ENCODE results near the gene B4GALNT1. TPM values are rescaled to one million over a fixed set of nuclear protein-coding genes. Genes with fewer than 3 reads are reported as not detected.
A peak's percentile ranks its signal among the peaks of the same experiment; 100 is the strongest.
"Not testable (repeated sequence)": the region's sequence is repeated elsewhere in the genome, so short reads cannot be mapped to it uniquely, and the experiment has no call there.

Gene B4GALNT1
- total RNA-seq, 2 experiments from 2014 or later, result 2.4 to 8.2 TPM

DNA sequence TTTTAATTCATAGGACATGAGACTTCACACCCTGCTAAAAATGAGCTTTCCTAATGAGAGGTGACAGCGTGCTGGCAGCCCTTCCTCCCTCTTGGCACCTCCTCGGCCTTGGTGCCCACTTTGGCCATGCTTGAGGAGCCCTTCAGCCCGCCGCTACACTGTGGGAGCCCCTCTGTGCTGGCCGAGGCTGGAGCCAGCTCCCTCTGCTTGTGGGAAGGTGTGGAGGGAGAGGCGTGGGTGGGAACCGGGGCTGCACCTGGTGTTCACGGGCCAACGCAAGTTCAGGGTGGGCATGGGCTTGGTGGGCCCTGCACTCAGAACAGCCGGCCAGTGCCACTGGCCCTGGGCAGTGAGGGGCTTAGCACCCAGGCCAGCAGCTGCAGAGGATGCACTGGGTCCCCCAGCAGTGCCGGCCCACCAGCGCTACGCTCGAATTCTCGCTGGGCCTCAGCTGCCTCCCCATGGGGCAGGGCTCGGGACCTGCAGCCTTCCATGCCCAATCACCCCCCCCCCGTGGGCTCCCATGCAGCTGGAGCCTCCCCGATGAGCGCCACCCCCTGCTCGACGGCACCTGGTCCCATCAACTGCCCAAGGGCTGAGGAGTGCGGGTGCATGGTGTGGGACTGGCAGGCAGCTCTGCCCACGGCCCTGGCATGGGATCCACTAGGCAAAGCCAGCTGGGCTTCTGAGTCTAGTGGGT is 22.7 kb upstream of the B4GALNT1 start:
- Mint-ChIP-seq H3K27ac (no peak overlapping the region), H3K36me3 (peaks cover 3% of the 10 kb centered on the region), H3K4me1 (no peaks in the 10 kb centered on the region), H3K9me3 (ENCODE audit: low read depth) (peaks cover 4% of the 10 kb centered on the region), H3K4me3 (no peak overlapping the region), H3K27me3 (peaks cover 5% of the 10 kb centered on the region)
- CTCF ChIA-PET, result interaction anchor here (1.0 kb wide), 1 partner anchor 22 kb away, joined by 3 read pairs; no protein-coding TSS in a partner anchor
- DNase-seq (no peak), ATAC-seq (no peak)

DNA sequence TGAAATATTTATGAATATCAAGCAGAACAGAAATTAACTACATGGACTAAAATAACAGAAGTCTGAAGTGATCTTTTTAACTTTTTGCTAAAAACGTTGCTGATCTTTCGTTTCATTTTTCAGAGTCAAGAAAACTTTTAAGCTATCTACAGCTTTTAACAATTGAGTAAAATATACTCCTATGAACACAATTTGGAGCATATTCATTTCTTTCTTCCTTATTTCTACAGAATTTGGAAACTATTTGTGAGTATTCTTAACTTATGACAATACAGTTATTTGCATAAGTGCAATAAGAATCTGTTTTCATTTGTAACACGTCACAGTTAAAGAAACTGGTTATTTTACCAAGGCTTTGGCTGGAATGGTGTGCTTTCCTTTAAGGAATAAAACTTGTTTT is 21.0 kb upstream of the B4GALNT1 start:
- CTCF ChIA-PET, result no interaction called here
- H3K27ac Mint-ChIP-seq, result no peak overlapping the region
- ATAC-seq (no peak), DNase-seq (no peak)
- no peak overlapping the region for H3K4me3 Mint-ChIP-seq
- peaks cover 3% of the 10 kb centered on the region for H3K36me3 Mint-ChIP-seq
- H3K4me1 Mint-ChIP-seq, result no peaks in the 10 kb centered on the region
- H3K9me3 Mint-ChIP-seq (ENCODE audit: low read depth), result peaks cover 4% of the 10 kb centered on the region
- H3K27me3 Mint-ChIP-seq, result peaks cover 5% of the 10 kb centered on the region

DNA sequence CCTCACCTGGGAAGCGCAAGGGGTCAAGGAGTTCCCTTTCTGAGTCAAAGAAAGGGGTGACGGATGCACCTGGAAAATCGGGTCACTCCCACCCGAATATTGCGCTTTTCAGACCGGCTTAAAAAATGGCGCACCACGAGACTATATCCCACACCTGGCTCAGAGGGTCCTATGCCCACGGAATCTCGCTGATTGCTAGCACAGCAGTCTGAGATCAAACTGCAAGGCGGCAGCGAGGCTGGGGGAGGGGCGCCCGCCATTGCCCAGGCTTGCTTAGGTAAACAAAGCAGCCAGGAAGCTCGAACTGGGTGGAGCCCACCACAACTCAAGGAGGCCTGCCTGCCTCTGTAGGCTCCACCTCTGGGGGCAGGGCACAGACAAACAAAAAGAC is 13.7 kb upstream of the B4GALNT1 start:
- H3K36me3 Mint-ChIP-seq; CTCF ChIA-PET; H3K4me1 Mint-ChIP-seq; H3K27ac Mint-ChIP-seq; ATAC-seq; H3K27me3 Mint-ChIP-seq; H3K4me3 Mint-ChIP-seq; DNase-seq; H3K9me3 Mint-ChIP-seq (ENCODE audit: low read depth): not testable (repeated sequence)

DNA sequence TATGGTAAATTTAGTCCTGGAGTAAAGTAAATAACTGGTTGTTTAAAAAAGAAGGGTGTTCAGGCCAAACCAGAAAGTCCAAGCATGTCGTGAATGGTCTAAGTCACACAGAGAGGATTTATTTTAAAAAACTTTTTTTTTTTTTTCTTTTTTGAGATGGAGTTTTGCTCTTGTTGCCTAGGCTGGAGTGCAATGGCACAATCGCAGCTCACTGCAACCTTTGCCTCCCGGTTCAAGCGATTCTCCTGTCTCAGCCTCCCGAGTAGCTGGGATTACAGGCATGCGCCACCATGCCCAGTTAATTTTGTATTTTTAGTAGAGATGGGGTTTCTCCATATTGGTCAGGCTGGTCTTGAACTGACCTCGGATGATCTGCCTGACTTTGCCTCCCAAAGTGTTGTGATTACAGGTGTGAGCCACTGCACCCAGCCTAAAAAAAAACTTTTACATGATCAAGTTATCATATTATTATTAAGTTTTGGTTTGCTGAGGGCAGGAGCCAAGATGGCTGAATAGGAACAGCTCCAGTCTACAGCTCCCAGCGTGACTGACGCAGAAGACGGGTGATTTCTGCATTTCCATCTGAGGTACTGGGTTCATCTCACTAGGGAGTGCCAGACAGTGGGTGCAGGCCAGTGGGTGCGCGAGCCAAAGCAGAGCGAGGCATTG is 13.1 kb upstream of the B4GALNT1 start:
- H3K27me3 Mint-ChIP-seq; ATAC-seq; H3K36me3 Mint-ChIP-seq; H3K4me1 Mint-ChIP-seq; H3K27ac Mint-ChIP-seq; H3K9me3 Mint-ChIP-seq (ENCODE audit: low read depth); DNase-seq; H3K4me3 Mint-ChIP-seq: not testable (repeated sequence)
- CTCF ChIA-PET, result interaction anchor here (0.7 to 2.1 kb wide), 3 partner anchors 13 to 99 kb away, joined by 3 to 8 read pairs (median 3); partner anchors contain the start of genes B4GALNT1 and DCTN2

DNA sequence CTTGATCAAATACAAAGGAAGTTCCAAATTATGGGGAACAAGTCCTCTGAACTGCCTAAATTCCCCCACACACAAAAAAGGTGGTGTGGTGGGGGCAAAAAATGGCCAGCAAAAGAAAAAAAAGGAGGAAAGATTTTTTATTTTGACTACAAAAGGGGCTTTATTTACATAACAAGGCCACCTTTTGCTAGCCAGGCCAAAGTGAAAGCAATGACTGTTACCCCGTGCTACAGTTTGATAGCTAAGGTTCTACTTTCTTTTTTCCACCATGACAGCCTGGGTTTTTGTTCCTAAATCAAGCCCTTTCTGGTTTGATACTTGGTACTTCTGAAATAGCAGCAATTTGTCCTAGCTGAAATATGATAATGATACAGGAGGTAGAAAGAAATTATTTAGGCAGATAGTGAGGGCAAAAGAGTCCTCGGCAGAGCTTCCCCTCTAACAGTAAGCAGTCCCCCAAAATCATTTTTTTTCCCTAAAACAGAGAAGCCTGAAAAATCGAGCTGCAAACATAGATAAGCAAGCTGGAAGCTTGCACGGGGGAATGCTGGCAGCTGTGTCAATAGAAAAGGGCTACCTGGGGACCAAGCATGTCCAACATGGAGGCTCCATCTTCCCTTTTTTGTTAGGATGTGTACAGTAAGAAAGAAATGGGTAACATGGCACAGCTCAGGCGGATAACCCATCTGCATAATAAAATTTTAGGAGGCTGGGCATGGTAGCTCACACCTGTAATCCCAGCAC is 8.9 kb upstream of the B4GALNT1 start:
- Mint-ChIP-seq H3K9me3 (ENCODE audit: low read depth) (peaks cover 4% of the 10 kb centered on the region), H3K4me3 (no peak overlapping the region), H3K27me3 (peaks cover 27% of the 10 kb centered on the region), H3K36me3 (peaks cover 6% of the 10 kb centered on the region), H3K27ac (no peak overlapping the region), H3K4me1 (no peaks in the 10 kb centered on the region)
- no peak for DNase-seq
- no peak for ATAC-seq
- CTCF ChIA-PET, result interaction anchor here (0.8 to 1.4 kb wide), 6 partner anchors 9 to 100 kb away, joined by 3 to 8 read pairs (median 3); partner anchors contain the start of gene B4GALNT1

DNA sequence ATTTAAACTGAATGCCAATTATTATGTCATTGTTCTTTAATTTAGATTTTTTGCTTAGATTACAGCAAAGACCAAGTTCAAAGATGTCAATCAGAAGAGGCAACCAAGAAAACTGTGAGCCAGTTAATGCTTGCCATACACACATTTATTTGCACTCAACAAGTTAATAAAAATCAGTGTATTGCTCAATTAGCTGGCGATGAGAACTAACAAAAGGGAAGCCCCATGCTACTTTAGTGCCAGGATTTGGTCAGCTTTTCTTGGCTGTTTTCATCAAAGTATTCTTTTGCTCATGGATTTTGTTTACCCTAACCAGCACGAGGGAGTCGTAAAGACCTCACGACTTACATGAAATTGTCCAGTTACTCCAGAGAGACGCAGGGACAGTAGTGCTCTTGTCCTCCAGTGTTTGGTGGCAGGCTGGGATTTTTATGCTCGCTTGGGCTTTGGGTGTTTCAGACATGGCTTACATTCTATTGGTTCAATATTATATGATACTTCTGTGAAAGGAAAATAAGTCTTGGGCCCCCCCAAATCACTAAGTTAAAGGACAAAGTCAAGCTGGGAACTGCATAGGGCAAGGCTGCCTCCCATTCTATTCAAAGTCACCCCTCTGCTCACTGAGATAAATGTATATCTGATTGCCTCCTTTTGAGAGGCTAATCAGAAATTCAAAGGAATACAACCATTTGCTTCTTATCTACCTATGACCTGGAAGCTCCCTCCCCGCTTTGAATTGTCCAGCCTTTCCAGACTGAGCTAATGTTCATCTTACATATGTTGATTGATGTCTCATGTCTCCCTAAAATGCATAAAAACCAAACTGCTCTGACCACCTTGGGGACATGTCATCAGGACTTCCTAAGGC is 7.4 kb upstream of the B4GALNT1 start:
- ATAC-seq (no peak), DNase-seq (no peak)
- CTCF ChIA-PET, result interaction anchor here (1.2 to 1.4 kb wide), 3 partner anchors 10 to 57 kb away, joined by 3 to 5 read pairs (median 3); no protein-coding TSS in a partner anchor
- H3K27ac Mint-ChIP-seq, result no peak overlapping the region
- H3K4me3 Mint-ChIP-seq, result no peak overlapping the region
- peaks cover 29% of the 10 kb centered on the region for H3K27me3 Mint-ChIP-seq
- peaks cover 4% of the 10 kb centered on the region for H3K9me3 Mint-ChIP-seq (ENCODE audit: low read depth)
- no peaks in the 10 kb centered on the region for H3K4me1 Mint-ChIP-seq
- H3K36me3 Mint-ChIP-seq, result peaks cover 4% of the 10 kb centered on the region

DNA sequence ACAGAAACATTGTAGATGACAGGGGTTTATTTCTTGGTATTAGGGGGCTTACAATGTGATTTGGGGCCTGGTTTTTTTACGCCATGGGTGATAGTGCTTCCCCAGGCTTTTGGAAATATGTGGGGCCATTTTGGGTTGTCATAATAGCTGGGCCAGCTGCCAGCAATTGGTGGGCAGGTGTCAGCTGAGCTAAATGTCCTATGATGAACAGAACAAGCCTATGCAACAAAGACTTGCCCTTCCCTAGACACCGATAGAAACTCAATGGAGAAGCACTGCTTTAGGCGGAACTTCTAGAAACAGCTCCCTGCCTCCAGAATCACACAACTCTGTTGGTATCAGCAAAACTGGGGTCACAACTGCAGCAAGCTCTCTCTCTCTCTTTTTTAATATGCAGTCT is 5.1 kb upstream of the B4GALNT1 start:
- no peak for DNase-seq
- no peaks in the 10 kb centered on the region for H3K9me3 Mint-ChIP-seq (ENCODE audit: low read depth)
- H3K27me3 Mint-ChIP-seq, result peaks cover 43% of the 10 kb centered on the region
- H3K36me3 Mint-ChIP-seq, result peaks cover 1% of the 10 kb centered on the region
- H3K4me3 Mint-ChIP-seq, result no peak overlapping the region
- peaks cover 6% of the 10 kb centered on the region for H3K4me1 Mint-ChIP-seq
- no peak for ATAC-seq
- H3K27ac Mint-ChIP-seq, result no peak overlapping the region
- CTCF ChIA-PET, result interaction anchor here (0.9 to 2.3 kb wide), 8 partner anchors 9 to 179 kb away, joined by 3 to 12 read pairs (median 4); no protein-coding TSS in a partner anchor

DNA sequence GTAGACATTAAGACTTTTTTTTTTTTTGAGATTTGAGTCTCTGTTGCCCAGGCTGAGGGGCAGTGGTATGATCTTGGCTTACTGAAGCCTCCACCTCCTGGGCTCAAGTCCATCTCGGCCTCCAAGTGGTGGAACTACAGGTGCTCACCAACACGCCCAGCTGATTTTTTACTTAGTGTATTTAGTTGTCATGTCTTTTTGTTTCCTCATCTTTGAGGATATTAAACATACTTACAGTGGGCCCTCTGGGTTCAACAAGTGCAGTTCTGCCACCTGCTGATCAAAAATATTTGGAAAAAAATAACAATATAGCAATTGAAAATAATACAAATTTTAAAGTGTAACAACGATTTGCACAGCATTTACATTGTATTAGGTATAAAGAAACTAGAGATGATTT is 4.4 kb upstream of the B4GALNT1 start:
- no peak for DNase-seq
- CTCF ChIA-PET, result interaction anchor here (0.7 to 2.3 kb wide), 7 partner anchors 8 to 54 kb away, joined by 3 to 12 read pairs (median 5); no protein-coding TSS in a partner anchor
- no peaks in the 10 kb centered on the region for H3K9me3 Mint-ChIP-seq (ENCODE audit: low read depth)
- no peak overlapping the region for H3K4me3 Mint-ChIP-seq
- no peak for ATAC-seq
- H3K4me1 Mint-ChIP-seq, result peaks cover 6% of the 10 kb centered on the region
- H3K36me3 Mint-ChIP-seq, result peaks cover 1% of the 10 kb centered on the region
- peaks cover 44% of the 10 kb centered on the region for H3K27me3 Mint-ChIP-seq
- H3K27ac Mint-ChIP-seq, result no peak overlapping the region

DNA sequence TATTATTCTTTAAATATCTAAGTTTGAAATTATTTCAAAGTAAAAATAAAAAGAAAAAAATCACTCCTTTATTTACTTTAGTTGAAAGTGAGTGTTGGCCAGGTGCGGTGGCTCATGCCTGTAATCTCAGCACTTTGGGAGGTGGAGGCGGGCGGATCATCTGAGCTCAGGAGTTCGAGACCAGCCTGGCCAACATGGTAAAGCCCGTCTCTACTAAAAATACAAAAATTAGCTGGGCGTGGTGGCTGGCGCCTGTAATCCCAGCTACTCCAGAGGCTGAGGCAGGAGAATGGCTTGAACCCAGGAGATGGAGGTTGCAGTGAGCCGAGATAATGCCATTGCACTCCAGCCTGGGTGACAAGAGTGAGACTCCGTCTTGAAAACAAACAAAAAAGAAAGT is 3.7 kb upstream of the B4GALNT1 start:
- not testable (repeated sequence) for H3K9me3 Mint-ChIP-seq (ENCODE audit: low read depth); DNase-seq
- CTCF ChIA-PET, result interaction anchor here (1.4 to 2.3 kb wide), 3 partner anchors 9 to 53 kb away, joined by 4 to 6 read pairs (median 5); no protein-coding TSS in a partner anchor

DNA sequence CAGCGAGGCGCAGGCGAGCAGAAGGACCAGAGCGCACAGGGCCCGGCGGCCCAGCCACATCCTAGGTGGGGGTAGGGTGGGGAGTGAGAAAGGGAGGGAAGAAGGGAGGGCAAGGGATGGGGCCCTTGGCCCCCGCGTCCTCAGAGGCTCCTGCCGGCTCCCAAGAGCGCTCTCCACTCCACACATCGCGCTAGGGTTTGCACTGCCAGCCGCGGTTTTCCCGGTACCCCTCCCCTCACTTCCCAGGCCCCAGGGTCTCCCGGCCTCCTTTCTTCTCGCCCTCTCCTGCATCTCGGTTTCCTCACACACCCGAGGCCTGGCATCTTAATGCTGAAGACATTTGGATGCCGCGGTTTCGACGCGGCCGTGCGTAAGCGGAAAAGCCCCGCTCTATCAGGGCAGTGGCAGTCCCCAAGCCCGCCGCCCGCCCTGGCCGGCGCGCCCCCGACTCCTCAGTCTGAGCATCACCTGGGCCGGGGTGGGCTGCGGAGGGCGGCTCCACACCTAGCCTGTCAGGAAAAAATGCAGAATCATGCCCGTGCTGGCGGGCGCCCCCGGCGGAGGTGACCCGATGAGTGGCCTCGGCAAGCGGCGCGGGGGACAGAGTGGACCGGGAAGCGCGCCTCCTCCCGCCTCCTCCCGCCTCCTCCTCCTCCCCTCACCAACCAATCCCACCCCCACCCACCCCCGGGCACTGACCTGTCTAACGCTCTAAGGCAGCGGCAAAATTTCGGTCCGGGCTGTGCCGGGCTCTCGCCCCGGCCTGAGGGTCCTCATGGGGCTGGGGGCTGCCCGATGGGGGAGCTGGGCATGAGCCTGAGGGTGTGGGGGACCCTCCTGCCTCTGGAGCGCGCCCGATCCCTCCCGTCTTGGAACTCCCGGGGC is 686 bp downstream of the B4GALNT1 start:
- CTCF ChIA-PET, result interaction anchor here (0.6 to 6.8 kb wide), 24 partner anchors 8 to 179 kb away, joined by 3 to 59 read pairs (median 6); partner anchors contain the start of genes GLI1 and OS9
- peaks cover 63% of the 10 kb centered on the region for H3K27me3 Mint-ChIP-seq
- DNase-seq (no peak), ATAC-seq (peak; percentile 25)
- H3K27ac Mint-ChIP-seq, result no peak overlapping the region
- H3K4me3 Mint-ChIP-seq, result peak overlapping the region; percentile 53
- H3K4me1 Mint-ChIP-seq, result peaks cover 12% of the 10 kb centered on the region
- no peaks in the 10 kb centered on the region for H3K36me3 Mint-ChIP-seq
- no peaks in the 10 kb centered on the region for H3K9me3 Mint-ChIP-seq (ENCODE audit: low read depth)

More for the DNA sequence above, 3.7 kb upstream of the B4GALNT1 start:
- not testable (repeated sequence) for H3K4me1 Mint-ChIP-seq, H3K4me3 Mint-ChIP-seq, H3K36me3 Mint-ChIP-seq, H3K27ac Mint-ChIP-seq, ATAC-seq
- peaks cover 48% of the 10 kb centered on the region for H3K27me3 Mint-ChIP-seq

DNA sequence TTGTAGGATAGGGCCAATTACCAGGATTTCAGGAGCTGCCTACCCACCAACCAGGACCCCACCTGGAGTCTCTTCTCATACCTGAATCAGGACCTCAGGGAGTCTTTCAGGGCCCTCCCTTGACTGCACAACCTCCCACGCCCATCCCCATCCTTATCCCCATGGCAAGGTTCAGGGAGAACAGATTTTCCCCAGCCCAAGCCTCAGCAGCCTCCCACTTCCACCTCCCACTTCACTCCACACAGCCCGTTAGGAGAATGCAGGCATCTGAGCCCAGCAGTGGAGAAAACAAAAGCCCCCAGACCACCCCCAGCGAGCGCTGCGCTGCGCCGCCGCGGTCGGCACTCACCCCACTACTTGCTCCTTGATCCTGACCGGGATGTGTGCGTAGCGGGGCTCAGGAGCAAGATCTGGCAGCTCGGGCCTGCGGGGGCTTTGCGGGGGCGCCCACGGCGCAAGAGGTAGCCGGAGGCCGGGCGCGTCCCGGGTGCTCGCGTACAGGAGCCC is 1.4 kb downstream of the B4GALNT1 start:
- H3K27me3 Mint-ChIP-seq, result peaks cover 67% of the 10 kb centered on the region
- DNase-seq (no peak), ATAC-seq (no peak)
- CTCF ChIA-PET, result interaction anchor here (1.2 to 6.8 kb wide), 5 partner anchors 9 to 173 kb away, joined by 5 to 59 read pairs (median 10); no protein-coding TSS in a partner anchor
- no peaks in the 10 kb centered on the region for H3K36me3 Mint-ChIP-seq
- H3K27ac Mint-ChIP-seq, result no peak overlapping the region
- H3K9me3 Mint-ChIP-seq (ENCODE audit: low read depth), result no peaks in the 10 kb centered on the region
- peak overlapping the region; percentile 20 for H3K4me3 Mint-ChIP-seq
- H3K4me1 Mint-ChIP-seq, result peaks cover 17% of the 10 kb centered on the region
